Measurements from ENCODE around the gene CEP19. TPM values are rescaled to one million over a fixed set of nuclear protein-coding genes. Genes with fewer than 3 reads are reported as not detected.
A peak's percentile ranks its signal among the peaks of the same experiment; 100 is the strongest.

The CEP19 gene
- total and polyA plus RNA-seq, 2 experiments from 2014 or later = 4.5 to 5.6 TPM

- no peaks in the 10 kb centered on the region for H3F3A ChIP-seq (ENCODE audit: insufficient read depth)
- no peaks in the 10 kb centered on the region; the same call in 1 of the 2 replicates for H3K27me3 ChIP-seq (replicated peaks; ENCODE audit: insufficient read depth)
- H3K79me2 ChIP-seq (ENCODE audit: insufficient read depth) = no peaks in the 10 kb centered on the region
- no peaks in the 10 kb centered on the region for H3K36me3 ChIP-seq (ENCODE audit: low read depth)
- no peaks in the 10 kb centered on the region for H3K9me2 ChIP-seq (ENCODE audit: insufficient read depth)
- H4K20me1 ChIP-seq (ENCODE audit: insufficient read depth) = no peaks in the 10 kb centered on the region
- no peaks in the 10 kb centered on the region for H3K9me3 ChIP-seq (ENCODE audit: low read depth)
- no peak for DNase-seq
- in situ Hi-C loops (cut with MboI) = no loop called here
- H3K9ac ChIP-seq = no peak overlapping the region
- no peaks in the 10 kb centered on the region for H3K4me1 ChIP-seq (ENCODE audit: insufficient read depth)
- 90 to 93% methylated on average over 4 to 17 of the region's 17 CpGs for WGBS, 2 experiments (ENCODE audit: low coverage in 1 of 2, low lambda C conversion rate in 2 of 2, missing lambda C conversion rate in 2 of 2)
- no peak overlapping the region for H3K4me2 ChIP-seq (ENCODE audit: unreplicated experiment)
- no peak overlapping the region for H2AFZ ChIP-seq
- no peak overlapping the region for H3K4me3 ChIP-seq
- no peak overlapping the region for H3K27ac ChIP-seq
- no peak for TF ChIP-seq EZH2phosphoT487 (IDR thresholded peaks at IDR 0.05; ENCODE audit: insufficient read depth, low read depth)
- no peak for TF ChIP-seq EZH2 (IDR thresholded peaks at IDR 0.05; ENCODE audit: insufficient read depth, poor library complexity, severe bottlenecking)
Observed at GRCh38 chr3:196694941-196695848, 16.9 kb downstream of the CEP19 start.

- peak; percentile 54 for DNase-seq
- TF ChIP-seq EZH2 (IDR thresholded peaks at IDR 0.05; ENCODE audit: insufficient read depth, poor library complexity, severe bottlenecking) (no peak), EZH2phosphoT487 (IDR thresholded peaks at IDR 0.05; ENCODE audit: insufficient read depth, low read depth) (no peak)
Observed at GRCh38 chr3:196694202-196694638, 17.8 kb downstream of the CEP19 start.

GRCh38 chr3:196691386-196691785 is 20.7 kb downstream of the CEP19 start:
- H2AFZ ChIP-seq = no peak overlapping the region
- TF ChIP-seq EZH2 (IDR thresholded peaks at IDR 0.05; ENCODE audit: insufficient read depth, poor library complexity, severe bottlenecking) (no peak), EZH2phosphoT487 (IDR thresholded peaks at IDR 0.05; ENCODE audit: insufficient read depth, low read depth) (no peak)
- 59 to 63% methylated on average over 8 of the region's 8 CpGs for WGBS, 2 experiments (ENCODE audit: low coverage in 1 of 2, low lambda C conversion rate in 2 of 2, missing lambda C conversion rate in 2 of 2)

More at GRCh38 chr3:196694202-196694638, 17.8 kb downstream of the CEP19 start:
- in situ Hi-C loops (cut with MboI) = no loop called here
- WGBS, 2 experiments (ENCODE audit: low coverage in 1 of 2, low lambda C conversion rate in 2 of 2, missing lambda C conversion rate in 2 of 2) = 0% methylated on average over 1 of the region's 1 CpG
- no peaks in the 10 kb centered on the region for H3K4me1 ChIP-seq (ENCODE audit: insufficient read depth)
- no peaks in the 10 kb centered on the region for H3K9me3 ChIP-seq (ENCODE audit: low read depth)
- no peaks in the 10 kb centered on the region for H3K9me2 ChIP-seq (ENCODE audit: insufficient read depth)
- H3K4me3 ChIP-seq = no peak overlapping the region
- no peak overlapping the region for H3K4me2 ChIP-seq (ENCODE audit: unreplicated experiment)
- no peaks in the 10 kb centered on the region for H3K36me3 ChIP-seq (ENCODE audit: low read depth)
- H4K20me1 ChIP-seq (ENCODE audit: insufficient read depth) = no peaks in the 10 kb centered on the region
- no peak overlapping the region for H3K27ac ChIP-seq
- no peak overlapping the region for H3K9ac ChIP-seq
- no peaks in the 10 kb centered on the region for H3K79me2 ChIP-seq (ENCODE audit: insufficient read depth)
- no peaks in the 10 kb centered on the region; the same call in 1 of the 2 replicates for H3K27me3 ChIP-seq (replicated peaks; ENCODE audit: insufficient read depth)
- H2AFZ ChIP-seq = no peak overlapping the region
- H3F3A ChIP-seq (ENCODE audit: insufficient read depth) = no peaks in the 10 kb centered on the region

GRCh38 chr3:196689941-196690660 is 21.9 kb downstream of the CEP19 start:
- H3F3A ChIP-seq (ENCODE audit: insufficient read depth) = peaks cover 16% of the 10 kb centered on the region
- H3K9ac ChIP-seq = no peak overlapping the region
- H3K4me2 ChIP-seq (ENCODE audit: unreplicated experiment) = no peak overlapping the region
- no peaks in the 10 kb centered on the region for H4K20me1 ChIP-seq (ENCODE audit: insufficient read depth)
- no peaks in the 10 kb centered on the region; the same call in 1 of the 2 replicates for H3K27me3 ChIP-seq (replicated peaks; ENCODE audit: insufficient read depth)
- no peak overlapping the region for H3K4me3 ChIP-seq
- WGBS, 2 experiments (ENCODE audit: low coverage in 1 of 2, low lambda C conversion rate in 2 of 2, missing lambda C conversion rate in 2 of 2) = 86 to 89% methylated on average over 17 of the region's 17 CpGs
- no peaks in the 10 kb centered on the region for H3K79me2 ChIP-seq (ENCODE audit: insufficient read depth)
- no peaks in the 10 kb centered on the region for H3K9me3 ChIP-seq (ENCODE audit: low read depth)
- TF ChIP-seq EZH2phosphoT487 (IDR thresholded peaks at IDR 0.05; ENCODE audit: insufficient read depth, low read depth) (no peak), EZH2 (IDR thresholded peaks at IDR 0.05; ENCODE audit: insufficient read depth, poor library complexity, severe bottlenecking) (no peak)
- H2AFZ ChIP-seq = no peak overlapping the region
- no peaks in the 10 kb centered on the region for H3K36me3 ChIP-seq (ENCODE audit: low read depth)
- peaks cover 16% of the 10 kb centered on the region for H3K4me1 ChIP-seq (ENCODE audit: insufficient read depth)
- DNase-seq = no peak
- H3K27ac ChIP-seq = no peak overlapping the region
- in situ Hi-C loops (cut with MboI) = loop anchor here (5.0 kb wide), 1 partner anchor 83 kb away; no protein-coding TSS in a partner anchor
- H3K9me2 ChIP-seq (ENCODE audit: insufficient read depth) = no peaks in the 10 kb centered on the region

More at GRCh38 chr3:196691386-196691785, 20.7 kb downstream of the CEP19 start:
- no peak overlapping the region for H3K4me3 ChIP-seq
- no peaks in the 10 kb centered on the region; the same call in 1 of the 2 replicates for H3K27me3 ChIP-seq (replicated peaks; ENCODE audit: insufficient read depth)
- no peaks in the 10 kb centered on the region for H3K9me3 ChIP-seq (ENCODE audit: low read depth)
- no peaks in the 10 kb centered on the region for H3K36me3 ChIP-seq (ENCODE audit: low read depth)
- H3K9me2 ChIP-seq (ENCODE audit: insufficient read depth) = no peaks in the 10 kb centered on the region
- peaks cover 16% of the 10 kb centered on the region for H3F3A ChIP-seq (ENCODE audit: insufficient read depth)
- H3K4me2 ChIP-seq (ENCODE audit: unreplicated experiment) = no peak overlapping the region
- no peaks in the 10 kb centered on the region for H3K79me2 ChIP-seq (ENCODE audit: insufficient read depth)
- no peaks in the 10 kb centered on the region for H4K20me1 ChIP-seq (ENCODE audit: insufficient read depth)
- H3K9ac ChIP-seq = no peak overlapping the region
- no peak overlapping the region for H3K27ac ChIP-seq
- peaks cover 14% of the 10 kb centered on the region for H3K4me1 ChIP-seq (ENCODE audit: insufficient read depth)
- in situ Hi-C loops (cut with MboI) = no loop called here
- no peak for DNase-seq
